Transverse colon (tissue), 4 donors: Measurements from ENCODE around the gene USP7.

ENCODE experiments used
- EP300 ChIP-seq: sonication (generic); formaldehyde crosslinking; IDR thresholded peaks from one replicate; pipeline ENCODE4 v1.6.1; 2017; ENCODE audit warnings: antibody characterized with exemption, low read depth
- POLR2A ChIP-seq: fragments of 450-650 bp; IDR thresholded peaks from one replicate; pipeline ENCODE4 v1.6.1; 2016; ENCODE audit warnings: antibody characterized with exemption, mild to moderate bottlenecking, moderate library complexity
- POLR2AphosphoS5 ChIP-seq, 3 donors: sonication (generic); formaldehyde crosslinking; IDR thresholded peaks; one replicate each; pipeline ENCODE4 v1.6.1; 2016; ENCODE audit warnings: antibody characterized with exemption in 3 of 3
- TF ChIP-seq, protein P1 (sequence below), 5 experiments: fragments of 200-600 bp in 3 of 5; fragments of 450-650 bp in 2 of 5; sonication (generic) in 3 of 5; IDR thresholded peaks; 1 replicate in 2 of 5; 2 replicates in 3 of 5; pipeline ENCODE4 v1.5.1; 2016 to 2017; ENCODE audit warnings: antibody characterized with exemption in 5 of 5, inconsistent platforms in 3 of 5, mild to moderate bottlenecking in 2 of 5, moderate library complexity in 1 of 5

GRCh38 chr16:8928467-8928957 lies 35.2 kb downstream of the USP7 start:
- TF ChIP-seq EP300 (no peak), POLR2A (no peak), POLR2AphosphoS5 (IDR thresholded peaks at IDR 0.05) (no peak)
- TF ChIP-seq, protein P1, sequence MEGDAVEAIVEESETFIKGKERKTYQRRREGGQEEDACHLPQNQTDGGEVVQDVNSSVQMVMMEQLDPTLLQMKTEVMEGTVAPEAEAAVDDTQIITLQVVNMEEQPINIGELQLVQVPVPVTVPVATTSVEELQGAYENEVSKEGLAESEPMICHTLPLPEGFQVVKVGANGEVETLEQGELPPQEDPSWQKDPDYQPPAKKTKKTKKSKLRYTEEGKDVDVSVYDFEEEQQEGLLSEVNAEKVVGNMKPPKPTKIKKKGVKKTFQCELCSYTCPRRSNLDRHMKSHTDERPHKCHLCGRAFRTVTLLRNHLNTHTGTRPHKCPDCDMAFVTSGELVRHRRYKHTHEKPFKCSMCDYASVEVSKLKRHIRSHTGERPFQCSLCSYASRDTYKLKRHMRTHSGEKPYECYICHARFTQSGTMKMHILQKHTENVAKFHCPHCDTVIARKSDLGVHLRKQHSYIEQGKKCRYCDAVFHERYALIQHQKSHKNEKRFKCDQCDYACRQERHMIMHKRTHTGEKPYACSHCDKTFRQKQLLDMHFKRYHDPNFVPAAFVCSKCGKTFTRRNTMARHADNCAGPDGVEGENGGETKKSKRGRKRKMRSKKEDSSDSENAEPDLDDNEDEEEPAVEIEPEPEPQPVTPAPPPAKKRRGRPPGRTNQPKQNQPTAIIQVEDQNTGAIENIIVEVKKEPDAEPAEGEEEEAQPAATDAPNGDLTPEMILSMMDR (IDR thresholded peaks at IDR 0.05) = no peak
